ENCODE results near the gene ZMIZ1.
A peak's percentile ranks its signal among the peaks of the same experiment; 100 is the strongest.

ZMIZ1 gene

DNA sequence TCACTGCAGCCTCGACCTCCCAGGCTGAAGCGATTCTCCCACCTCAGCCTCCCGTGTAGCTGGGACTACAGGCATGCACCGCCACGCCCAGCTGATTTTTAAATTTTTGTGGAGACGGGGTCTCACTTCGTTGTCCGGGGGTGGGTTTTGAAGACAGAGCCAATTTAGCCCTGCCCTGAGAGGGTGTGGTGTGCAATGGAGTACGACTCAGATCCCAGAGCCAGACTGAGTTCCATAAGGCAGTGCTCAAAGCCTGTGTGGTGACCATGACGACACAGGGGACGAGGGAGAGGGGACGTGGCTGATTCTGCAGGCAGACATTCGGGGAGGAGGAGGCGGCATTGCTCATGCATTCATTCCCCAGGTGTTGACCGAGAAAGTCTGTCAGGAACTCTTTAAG lies 72.1 kb downstream of the ZMIZ1 start:
- no peak for DNase-seq

DNA sequence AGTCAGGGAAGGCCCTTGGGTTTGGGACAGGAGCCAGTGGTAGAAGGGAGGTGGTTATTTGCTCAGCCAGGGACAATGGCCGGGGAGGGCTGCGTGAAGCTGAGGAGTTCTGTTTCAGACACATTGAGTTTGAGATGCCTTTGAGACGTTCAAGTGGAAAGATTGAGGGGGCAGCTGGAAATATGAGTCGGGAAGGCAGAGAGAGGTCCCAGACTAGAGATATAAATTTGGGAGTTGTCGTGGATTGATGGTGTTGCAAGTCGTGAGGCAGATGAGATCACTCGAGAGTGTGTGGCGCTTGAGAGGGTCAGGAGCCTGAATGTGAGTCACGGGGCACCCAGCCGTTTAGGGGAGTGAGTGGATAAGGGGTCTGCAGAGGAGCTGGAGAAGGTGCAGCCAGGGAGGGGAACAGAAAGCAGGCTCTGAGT lies 73.3 kb downstream of the ZMIZ1 start:
- no peak for DNase-seq

DNA sequence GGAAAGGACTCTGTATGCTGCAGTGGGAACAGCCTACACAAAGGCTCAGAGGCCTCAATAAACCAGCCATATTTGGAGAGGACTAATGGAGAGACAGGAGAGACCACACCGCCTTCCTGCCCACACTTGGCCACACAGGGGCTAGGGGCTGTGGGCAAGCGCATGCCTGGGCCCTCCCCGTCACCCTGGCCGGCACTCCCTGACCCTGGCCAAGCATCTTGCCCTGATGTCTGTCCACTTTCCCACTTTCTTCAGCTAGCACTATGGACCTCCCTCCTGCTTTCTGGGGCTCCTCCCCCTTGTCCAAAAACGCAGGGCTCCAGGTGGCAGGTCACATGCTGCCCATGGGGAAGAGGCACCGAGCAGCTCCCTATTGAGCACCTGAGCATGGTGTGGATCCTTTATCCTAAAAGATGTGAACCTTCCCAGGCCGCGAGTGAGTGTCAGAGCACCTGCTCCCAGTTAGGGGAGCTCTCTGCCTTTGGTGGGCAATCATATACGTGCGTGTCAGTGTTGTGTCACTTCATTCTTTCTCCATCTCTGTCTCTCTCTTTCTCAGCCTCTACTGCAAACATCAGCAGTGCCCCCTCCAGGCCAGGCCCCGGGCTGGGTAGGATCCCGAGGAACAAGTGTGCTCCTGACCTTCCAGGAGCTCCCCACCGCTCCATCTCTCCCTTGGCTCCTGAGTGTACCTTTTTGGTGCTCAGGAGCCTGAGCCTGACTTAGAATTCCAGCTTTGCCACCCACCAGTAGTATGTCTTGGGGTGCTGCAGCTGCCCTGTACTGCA lies 74.0 kb downstream of the ZMIZ1 start:
- no peak for DNase-seq

DNA sequence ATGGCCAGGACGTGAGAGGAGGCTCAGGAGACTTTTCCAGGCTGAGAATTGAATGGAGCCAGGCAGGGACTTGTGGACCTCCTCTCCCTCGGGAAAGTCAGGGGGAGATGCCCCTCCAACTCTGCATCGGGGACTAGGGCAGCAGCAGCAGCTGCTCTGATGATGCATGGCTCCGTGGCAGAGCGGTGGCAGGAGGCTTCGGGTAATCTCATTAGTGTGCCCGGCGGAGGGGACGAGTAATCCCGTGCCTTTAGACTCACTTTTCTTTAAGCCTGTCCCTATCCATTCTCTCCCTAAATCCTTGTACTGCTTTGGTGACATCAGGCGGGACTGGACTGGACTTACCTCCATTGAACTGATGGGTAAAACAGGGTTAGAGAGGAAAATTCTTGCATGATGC lies 75.1 kb downstream of the ZMIZ1 start:
- DNase-seq, result no peak

DNA sequence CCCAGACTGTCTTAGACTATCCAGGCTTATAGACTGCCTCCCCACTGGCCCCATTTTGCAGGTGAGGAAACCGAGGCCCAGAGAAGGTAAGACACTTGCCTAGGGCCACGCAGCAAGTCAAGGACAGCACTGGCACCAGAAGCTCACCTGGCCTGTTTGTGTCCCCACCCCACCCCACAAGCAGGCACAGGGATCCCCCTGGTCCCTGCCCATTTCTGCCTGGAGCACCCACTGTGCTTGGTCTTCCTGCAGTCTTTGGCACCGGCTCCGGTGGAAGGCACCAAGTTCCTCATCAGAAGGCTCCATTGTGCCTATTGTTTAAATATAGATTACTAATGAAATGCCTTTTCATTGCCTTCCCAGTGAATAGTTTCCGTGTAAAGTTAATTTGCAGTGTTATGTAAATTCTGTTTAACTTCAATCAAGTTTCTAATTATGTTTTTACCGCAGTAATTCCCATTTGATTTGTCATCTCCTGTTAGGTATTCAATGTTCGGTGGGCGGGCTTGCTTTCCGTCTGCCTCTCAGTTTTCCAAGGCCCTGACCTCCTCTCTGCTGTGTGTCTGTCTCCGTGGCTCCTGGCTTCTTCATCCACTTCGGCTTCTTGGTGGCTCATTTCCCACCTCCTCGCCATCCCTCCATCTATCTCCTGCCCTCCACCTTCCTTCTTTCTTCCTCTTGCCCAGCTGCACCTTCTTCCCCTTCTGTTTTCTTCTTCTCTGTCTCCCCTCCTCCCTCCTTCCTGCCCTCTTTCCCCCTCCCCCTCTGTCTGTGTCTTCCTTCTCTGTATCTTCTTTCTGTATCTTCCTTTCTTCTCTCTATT lies 75.8 kb downstream of the ZMIZ1 start:
- no peak for DNase-seq

DNA sequence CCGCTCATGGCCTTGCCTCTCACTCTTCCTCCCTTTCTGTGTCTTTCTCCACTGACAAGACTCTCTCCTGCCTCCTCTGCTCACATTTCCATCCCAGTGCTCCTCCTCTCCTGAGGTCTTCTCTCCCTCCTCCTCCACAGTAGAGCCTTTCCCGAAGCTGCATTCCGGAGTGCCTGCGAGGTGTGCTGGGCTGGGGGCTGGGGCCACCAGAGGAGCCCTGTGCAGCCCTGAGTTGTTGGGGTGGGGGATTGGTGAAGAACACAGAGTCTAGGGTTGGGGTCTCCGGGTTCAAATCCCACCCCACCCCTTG lies 76.4 kb downstream of the ZMIZ1 start:
- DNase-seq, result no peak

DNA sequence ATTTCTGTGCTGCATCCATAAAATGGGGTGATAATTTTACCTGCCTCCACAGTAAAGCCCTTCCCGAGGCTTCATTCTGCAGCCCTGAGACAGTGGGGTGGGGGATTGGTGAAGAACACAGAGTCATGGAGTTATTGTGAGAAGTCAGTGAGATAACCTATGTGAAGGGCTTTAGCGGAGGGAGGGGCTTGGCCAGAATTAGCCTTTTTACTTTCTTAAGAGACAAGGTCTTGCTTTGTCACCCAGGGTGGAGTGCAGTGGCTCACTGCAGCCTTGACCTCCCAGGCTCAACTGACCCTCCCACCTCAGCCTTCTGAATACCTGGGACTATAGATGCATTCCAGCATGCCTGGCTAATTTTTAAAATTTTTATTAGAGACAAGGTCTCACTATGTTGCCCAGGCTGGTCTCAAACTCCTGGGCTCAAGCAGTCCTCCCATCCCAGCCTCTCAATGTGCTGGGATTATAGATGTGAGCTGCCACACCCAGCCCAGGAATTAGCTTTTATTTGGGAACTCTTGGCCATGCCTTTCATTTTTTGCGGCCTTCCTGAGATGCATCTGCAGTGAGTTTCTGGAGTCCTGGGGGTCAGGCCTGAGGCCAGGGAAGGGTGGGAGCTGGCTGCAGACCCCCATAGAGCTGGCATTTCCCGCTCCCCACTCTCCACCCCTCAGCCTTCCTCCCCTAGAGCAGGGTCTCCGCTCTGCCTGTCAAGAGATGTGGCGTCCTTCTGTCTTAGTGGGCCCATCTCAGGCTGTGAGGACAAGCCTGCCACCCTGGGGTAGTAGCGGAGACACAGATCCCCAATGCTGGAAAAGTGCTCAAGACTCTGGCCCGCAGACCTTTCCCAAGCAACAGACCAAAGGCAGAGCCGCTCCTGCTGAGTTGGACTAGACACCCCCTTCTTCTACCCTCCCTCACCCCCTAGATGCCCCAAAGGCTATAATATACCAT lies 77.0 kb downstream of the ZMIZ1 start:
- no peak for DNase-seq

DNA sequence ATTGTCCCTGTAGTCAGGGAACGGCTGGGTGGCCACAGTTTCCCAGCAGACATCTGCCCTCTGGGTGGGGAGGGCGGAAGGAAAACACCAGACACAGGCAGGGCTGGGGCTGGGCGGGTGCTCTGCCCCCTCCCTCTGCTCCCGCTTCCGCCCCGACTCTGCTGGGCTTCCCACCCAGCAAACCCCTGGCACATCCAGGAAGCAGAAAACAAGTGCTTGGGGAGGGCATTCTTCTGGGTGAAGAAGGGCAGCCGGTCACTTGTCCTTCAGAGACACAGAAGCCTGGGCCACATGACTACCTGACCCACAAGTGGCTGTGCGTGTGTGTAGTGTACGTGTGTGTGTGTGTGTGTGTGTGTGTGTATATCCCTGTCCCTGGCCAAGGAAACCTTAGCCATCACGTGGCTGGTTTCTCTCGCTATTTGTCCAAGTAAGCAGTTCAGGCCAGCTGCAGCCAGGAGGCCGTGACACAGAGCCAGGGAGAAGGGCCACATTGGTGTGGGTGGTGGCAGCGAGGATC lies 77.9 kb downstream of the ZMIZ1 start:
- DNase-seq, result peak in 1 of 2 donors; percentile 69

DNA sequence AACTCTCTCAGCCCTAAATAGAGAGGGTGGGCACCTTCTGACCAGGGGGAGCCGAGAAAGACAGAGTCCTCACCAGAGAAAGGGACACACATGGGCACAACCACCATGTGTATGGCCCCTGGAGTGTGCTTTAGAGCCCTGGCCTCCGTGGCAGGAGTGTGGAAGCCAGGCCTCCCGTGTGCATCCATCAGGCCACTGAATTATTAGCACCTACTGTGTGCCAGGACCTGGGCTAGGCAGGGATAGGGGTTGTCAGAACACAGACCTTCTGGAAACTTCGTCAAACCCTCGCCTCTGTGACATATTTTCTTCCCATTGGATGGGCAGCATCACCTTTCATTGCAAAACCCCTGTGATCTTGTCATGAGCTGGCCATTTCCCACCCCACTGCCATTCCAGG lies 78.5 kb downstream of the ZMIZ1 start:
- no peak for DNase-seq

DNA sequence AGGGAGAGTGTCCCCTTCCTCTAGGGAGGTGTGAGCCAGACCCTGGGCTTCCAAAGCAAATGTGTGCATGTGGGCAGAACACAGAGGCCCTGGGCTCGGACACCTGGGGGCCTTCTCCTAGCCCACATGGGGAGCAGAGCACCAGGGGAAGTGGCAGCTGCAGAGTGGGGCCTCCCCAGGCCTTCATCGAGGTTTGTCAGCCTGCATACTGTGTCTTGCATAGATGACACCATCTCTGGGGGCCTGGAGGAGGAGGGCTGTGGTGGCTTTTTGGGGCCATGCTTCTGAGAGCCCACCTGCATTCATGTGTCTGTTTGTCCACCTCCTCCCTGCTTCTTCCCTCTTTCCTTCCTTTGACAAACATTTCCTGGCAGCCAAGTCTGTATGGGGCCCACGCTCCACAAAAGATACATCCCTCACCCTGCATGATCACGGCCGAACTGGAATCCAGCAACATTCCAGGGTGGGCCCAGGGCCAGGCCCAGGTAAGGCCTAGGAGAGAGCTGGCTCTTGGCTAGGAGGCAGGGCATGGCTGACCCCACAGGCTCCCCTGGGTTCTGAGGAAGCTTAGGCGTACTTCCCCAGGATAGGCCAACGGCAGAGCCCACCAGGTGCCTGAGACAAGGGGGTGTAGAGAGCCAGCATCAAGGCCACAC lies 79.2 kb downstream of the ZMIZ1 start:
- DNase-seq, result no peak

DNA sequence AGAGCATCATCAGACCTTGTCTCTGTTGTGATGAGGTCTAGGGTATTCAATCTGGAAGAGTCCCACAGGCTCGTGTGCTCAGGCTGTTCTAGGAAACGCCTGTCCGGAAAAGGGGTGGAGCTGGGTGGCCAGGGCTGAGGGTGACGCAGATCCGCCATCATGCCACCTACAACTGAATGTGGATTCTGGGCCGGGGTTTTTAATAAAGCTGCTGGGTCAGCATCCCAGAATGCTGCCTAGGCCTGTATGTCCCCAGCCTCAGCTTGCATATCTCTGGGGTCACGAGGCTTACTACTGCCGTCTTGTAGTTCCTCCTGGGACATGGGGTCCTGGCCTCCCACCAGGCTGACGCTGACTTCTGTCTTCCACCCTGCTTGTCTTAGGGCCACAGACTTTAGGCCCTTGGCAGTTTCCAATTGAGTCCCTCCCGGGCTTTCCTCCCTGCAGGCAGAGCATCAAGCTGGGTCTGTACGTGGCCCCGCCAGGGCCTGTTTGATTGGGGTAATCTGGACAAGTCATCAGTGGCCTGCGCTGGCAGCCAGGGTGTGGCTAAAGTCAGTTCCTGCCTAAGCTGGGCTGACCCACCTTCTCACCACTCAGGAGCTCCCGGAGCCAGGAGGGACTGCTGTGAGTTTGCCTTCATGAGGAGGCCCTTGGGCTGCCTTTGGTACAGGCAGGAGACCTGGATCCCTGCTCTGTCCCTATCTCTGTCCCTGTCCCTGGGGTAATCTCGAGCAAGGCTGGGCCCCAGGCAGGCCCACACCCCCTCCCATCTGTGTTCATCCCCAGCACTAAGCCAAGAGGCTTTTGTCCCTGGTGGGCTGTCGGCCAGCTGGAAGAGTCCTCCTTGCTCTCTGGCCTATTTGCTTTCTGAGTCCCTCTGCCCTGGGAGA lies 79.9 kb downstream of the ZMIZ1 start:
- DNase-seq, result peak; percentile 65 to 78

DNA sequence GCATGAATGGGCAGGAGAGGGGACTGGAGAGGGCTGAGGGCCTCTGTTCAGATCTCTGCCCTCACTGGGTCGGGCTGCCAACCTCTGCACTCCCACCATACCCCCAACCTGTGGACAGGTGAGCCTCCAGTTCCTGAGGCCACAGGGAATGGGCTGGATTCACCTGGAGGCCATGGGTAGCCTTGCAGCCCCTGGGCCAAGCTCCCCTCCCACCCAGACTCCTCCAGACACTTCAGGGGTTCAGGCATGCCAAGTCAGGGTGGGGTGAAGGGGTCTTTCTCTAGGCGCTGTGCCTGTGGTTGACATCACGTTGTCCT lies 80.5 kb downstream of the ZMIZ1 start:
- no peak for DNase-seq

DNA sequence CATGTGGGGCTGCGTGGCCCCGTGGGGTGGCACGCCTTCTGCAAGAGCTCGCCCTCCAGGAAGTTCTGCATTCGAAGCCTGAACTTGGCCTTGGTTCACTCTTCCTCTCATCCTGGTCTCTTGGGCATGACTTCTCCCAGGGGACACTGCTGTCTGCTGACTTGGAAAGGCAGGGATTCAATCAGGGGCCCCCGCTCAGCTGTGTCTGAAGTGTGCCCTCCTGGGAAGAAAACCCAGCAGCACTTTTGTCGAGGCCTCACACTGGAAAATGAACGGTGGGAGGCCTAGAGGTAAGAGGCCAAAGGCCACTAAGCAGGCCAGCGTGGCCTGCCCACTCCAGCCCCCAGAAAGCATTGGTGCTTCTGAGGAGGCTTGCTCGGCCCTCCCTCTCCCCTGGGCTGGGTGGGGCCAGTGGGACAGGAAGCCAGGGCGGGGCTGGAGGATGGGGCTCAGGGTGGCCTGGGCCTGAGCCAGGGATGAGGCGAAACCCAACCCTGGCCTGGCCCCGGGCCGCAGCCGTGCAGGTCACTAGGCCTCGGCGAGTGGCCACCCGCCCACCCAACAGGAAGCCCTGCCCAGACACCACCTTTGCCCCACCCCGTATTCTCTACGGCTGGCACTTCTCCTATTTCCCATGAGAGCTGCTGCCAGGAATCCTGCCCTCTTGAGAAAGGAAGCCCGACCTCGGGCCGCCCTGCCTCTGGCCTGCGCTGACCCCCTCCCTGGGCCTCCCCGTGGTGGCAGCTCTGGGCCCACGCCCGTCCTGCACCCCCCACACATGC lies 81.1 kb downstream of the ZMIZ1 start:
- peak; percentile 82 to 91 for DNase-seq

DNA sequence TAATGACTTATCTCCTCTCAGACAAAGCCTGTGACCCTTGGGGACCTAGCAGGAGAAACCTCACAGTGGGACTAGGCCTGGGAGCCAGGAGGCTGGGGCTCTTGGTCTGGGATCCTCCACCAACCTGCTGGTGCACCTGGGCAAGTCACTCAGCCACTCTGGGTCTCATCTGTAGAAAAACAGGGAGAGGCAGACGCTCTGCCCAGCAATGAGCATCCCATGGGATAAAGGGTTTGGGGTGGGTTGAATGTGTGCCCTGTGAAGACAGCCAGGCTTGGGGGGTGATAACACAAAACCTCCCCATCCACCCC lies 81.6 kb downstream of the ZMIZ1 start:
- DNase-seq, result no peak

DNA sequence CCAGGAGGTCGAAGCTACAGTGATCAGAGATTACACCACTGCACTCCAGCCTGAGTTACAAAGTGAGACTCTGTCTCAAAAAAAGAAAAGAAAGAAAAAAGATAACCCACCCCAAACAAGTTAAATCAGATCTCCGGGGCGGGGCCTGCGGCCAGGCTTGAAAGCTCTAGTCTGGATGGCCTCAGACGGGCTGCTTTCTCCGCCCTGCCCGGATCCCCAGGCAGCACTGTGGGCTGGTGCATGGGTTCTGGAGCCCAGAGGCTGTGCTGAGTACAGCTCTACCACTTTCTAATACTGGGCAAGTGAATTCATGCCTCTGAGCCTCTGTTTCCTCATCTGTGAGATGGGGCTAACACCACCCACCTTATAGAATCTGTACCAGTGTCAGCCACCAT lies 83.7 kb downstream of the ZMIZ1 start:
- DNase-seq, result no peak

DNA sequence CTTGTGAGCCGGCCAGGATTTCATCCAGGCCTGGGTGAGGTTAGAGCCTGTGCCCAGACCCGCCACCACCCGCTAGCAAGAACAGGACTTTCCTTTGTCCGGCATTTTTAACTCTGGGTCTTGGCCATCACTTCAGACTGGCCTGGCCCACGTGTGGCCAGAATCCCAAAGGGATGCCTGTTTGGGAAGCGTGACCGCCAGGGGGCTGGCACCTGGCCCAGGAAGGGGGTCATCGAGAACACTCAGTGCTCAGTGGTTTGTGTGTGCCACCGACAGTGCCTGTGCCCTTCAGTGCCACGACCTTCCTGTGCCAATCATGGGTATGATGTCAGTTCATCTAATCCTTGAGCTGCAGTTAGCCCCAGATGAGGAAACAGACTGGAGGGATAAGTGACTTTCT lies 85.0 kb downstream of the ZMIZ1 start:
- DNase-seq, result no peak

DNA sequence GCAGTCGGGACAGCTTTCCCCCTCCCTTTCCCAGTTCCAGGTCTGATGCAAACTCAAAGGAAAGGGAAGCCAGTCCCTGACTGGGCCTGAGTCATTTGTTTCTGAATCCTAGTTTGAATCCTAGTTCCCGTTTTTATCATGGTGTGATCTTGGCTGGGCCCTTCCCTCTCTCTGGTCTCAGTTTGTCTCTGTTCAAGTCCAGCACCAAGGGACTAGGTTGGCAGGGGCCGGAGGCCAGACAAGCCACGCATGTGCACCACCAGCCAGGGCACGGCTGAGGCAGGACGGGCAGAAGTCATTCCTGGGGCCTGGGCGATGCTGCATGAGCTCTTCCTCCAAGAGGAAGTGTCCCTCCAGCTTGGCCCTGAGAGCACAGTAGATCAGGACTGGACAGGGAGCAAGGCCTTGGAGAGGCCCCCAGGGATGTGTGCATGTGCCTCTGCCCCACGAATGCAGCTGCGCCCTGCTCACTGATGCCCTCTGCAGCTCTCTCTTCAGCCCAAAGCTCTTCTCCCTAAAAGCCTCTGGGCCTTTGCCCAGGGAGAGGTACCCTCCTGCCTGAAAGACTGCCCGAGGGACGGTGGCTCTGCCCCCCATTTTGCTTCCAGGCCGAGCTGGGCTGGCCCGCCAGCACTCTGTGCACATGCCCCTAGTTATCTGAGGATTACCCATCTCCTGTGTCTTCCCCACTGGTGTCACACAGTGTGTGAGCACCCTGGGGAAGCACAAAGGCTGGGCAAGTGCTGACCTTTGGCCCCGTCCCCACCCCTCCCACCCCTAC lies 86.7 kb downstream of the ZMIZ1 start:
- peak; percentile 67 to 70 for DNase-seq

DNA sequence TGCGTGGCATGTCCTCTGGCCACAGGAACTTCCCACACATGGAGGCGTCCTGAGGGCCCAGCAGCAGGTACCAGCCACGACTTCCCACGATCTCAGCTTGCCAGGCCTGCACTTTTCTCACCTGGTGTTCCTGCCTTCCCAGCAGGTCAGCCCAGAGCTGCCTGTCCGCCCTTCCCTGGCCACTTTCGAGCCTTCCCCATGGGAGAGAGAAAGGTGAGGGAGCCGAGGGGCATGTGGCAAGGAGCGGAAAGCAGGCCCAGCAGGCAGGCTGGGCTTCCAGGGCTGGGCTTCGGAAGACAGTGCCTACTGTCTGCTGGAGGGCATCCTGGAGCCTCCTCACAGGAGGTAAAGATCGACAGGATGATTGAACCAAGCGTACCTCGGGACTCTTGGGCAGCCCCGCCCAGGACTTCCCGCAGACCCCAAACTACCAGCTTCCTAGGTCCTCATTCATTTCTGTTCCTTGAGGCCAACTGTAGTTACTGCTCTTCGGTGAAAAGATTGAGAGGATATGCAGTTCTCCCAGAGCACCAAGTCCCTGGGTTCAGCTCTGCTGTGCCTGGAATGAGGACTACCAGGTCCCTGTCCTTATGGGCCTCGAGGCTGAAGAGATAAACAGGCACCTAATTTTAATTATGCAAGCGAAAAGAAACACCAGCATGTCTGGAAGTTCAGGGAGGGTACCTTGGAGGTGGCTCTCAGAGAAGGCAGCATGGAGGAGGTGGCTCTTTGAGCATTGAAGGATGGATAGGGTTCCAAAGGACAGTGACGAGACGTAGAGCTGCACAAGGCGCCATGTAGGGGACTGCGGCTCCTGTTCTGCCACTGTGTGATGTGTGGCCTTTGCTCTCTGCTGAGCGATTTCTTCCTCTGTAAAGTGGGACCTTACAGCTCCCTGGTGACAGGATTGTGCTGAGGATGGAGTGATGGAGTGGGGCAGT lies 87.8 kb downstream of the ZMIZ1 start:
- no peak for DNase-seq

DNA sequence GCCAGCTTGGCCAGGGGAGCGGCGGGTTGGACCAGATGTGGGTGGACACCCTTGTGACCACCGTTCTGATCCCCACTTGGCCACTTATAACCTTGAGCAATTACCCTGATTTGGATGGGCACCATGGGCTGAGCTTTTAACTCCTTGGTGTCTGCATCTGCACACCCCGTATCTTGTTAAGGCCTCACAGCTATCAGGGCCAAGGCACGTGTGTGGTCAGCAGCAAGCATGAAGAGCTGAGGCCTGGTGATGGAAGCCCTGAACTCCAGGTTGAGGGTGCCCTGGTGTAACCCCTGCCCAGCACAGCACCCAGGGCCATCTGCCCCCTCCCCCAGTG lies 89.2 kb downstream of the ZMIZ1 start:
- DNase-seq, result no peak

All from inflammatory macrophage treated with lipopolysaccharide for 1 hour (primary cell).